Measurements from ENCODE around the gene ASB6.

ASB6 gene

GRCh38 chr9:129612815-129613519 lies 29.0 kb downstream of the ASB6 start:
- DNase-seq (ENCODE audit: low spot score), result peak; percentile 72
- H3K4me3 ChIP-seq, result no peak overlapping the region
- peak overlapping the region in 1 of 2 donors; percentile 70 for H3K27ac ChIP-seq
- TF ChIP-seq, protein P1, sequence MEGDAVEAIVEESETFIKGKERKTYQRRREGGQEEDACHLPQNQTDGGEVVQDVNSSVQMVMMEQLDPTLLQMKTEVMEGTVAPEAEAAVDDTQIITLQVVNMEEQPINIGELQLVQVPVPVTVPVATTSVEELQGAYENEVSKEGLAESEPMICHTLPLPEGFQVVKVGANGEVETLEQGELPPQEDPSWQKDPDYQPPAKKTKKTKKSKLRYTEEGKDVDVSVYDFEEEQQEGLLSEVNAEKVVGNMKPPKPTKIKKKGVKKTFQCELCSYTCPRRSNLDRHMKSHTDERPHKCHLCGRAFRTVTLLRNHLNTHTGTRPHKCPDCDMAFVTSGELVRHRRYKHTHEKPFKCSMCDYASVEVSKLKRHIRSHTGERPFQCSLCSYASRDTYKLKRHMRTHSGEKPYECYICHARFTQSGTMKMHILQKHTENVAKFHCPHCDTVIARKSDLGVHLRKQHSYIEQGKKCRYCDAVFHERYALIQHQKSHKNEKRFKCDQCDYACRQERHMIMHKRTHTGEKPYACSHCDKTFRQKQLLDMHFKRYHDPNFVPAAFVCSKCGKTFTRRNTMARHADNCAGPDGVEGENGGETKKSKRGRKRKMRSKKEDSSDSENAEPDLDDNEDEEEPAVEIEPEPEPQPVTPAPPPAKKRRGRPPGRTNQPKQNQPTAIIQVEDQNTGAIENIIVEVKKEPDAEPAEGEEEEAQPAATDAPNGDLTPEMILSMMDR (IDR thresholded peaks at IDR 0.05), result no peak

- Histone ChIP-seq H3K27ac (no peak overlapping the region), H3K4me3 (no peak overlapping the region)
- peak; percentile 73 for DNase-seq (ENCODE audit: low spot score)
- TF ChIP-seq, protein P1 (IDR thresholded peaks at IDR 0.05), result no peak
Observed at GRCh38 chr9:129612123-129612522, 29.8 kb downstream of the ASB6 start.

GRCh38 chr9:129611307-129611800 lies 30.6 kb downstream of the ASB6 start:
- TF ChIP-seq, protein P1 (IDR thresholded peaks at IDR 0.05), result no peak
- no peak for DNase-seq (ENCODE audit: low spot score)
- Histone ChIP-seq H3K27ac (peak overlapping the region; percentile 89 to 98), H3K4me3 (peak overlapping the region; percentile 92)

DNA sequence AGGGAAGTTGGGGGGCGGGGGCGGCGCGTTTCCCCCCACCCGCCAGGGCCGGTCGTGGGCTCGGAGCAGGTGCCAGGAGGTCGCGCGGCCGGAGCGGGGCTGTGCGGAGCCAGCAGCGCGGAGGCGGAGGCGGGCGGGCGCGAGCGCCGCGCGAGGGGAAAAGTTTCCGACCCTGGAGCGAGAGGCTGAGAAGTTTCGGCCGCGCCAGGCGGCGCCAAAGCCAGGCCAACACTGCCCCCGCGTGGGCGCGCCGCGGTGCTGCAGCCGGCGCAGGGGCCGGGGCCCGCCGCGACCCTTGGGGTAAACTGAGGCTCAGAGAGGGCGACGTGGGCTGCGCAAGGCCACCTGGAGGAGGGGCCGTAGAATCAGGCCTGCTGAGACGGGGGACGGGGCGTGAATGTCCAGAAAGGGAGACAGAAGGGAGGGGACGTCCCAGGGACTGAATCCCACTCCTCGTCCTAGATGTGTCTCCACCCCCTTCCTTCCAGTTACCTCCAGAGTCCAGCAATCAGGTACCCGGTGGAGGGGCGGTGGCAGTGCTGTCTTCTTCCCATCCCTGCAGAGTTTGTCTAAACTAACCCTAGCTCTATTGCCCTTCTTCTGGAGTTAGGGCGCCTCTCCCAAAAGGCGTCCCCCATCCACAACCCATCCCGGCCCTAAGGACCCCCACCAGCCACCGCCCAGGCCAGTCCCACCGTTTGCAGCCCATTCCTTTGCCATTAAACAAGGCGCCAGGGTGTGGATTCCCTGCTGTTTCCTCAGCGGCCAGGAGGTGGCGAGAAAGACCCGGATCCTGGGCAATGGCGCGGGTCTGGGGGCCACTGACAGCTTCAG lies 31.3 kb downstream of the ASB6 start:
- peak overlapping the region; percentile 92 for H3K4me3 ChIP-seq
- DNase-seq (ENCODE audit: low spot score), result peak; percentile 89
- peak overlapping the region; percentile 89 to 98 for H3K27ac ChIP-seq
- TF ChIP-seq, protein P1 (IDR thresholded peaks at IDR 0.05), result peak; percentile 98

DNA sequence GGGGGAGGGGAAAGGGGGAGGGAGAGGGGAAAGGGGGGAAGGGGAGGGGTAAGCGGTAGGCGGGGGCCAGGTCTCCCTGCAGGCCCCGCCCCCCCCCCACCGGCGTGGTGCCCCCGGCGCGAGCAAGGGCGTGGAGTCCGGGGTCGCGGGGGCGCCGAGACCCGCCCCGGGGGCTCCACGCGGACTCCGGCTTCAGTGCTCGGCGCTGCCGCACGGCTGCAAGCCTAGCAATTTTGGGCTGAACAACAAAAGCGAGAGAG lies 31.8 kb downstream of the ASB6 start:
- no peak for DNase-seq (ENCODE audit: low spot score)
- TF ChIP-seq, protein P1 (IDR thresholded peaks at IDR 0.05), result no peak
- Histone ChIP-seq H3K4me3 (peak overlapping the region; percentile 92), H3K27ac (peak overlapping the region; percentile 89 to 98)

DNA sequence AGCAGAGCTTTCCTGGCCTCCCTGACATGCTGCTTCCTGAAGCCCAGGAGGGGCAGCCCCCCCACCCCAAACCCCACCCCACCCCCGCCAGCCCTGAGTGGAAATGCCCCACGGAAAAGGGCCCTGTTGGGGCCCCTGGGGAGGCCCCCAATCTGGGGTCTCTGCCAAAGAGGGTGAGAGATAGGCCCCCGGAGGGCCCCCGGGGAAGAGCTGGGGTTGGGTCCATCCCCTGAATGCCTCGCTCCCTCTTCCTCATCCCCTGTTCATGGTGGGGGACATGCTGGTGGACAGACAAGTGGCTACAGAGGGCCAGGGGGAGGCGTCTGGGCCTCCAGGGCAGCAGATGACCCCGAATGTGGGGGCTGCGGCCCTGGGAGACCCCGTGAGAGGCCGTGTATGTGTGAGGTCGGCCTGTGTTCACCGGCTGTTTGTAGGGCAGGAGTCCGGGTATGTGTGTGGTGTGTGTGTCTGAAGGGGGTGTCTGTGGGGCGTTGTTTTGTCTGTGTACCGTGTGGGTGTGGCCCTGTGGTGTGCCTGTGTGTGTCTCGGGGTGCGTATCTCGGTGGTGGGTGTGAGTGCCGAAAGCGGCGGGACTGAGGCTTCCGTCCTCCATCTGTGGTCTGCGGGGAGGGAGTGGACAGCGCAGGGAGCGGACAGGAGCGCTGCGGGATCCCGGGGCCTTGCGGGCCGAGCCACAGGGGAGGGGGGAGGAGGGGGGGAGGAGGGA lies 32.3 kb downstream of the ASB6 start:
- TF ChIP-seq, protein P1 (IDR thresholded peaks at IDR 0.05), result no peak
- peak overlapping the region; percentile 89 to 98 for H3K27ac ChIP-seq
- DNase-seq (ENCODE audit: low spot score), result peak; percentile 82
- H3K4me3 ChIP-seq, result peak overlapping the region; percentile 92

All from coronary artery (tissue), 2 donors.